Activated T-cell treated with anti-CD3 and anti-CD28 coated beads for 24 hours (primary cell): ENCODE results near the gene ZFP14.

Experiments used
- DNase-seq: peaks from one replicate; pipeline ENCODE4 v3.0.0-alpha.2; 2020; ENCODE audit warnings: low read depth

Gene ZFP14

GRCh38 chr19:36378625-36379509 is at the start of gene ZFP14:
Gene ZFP14 (minus strand): TSS chr19:36379201. CDS start chr19:36367892, 11,309 bp downstream.
- peak; percentile 93 for DNase-seq

- no peak for DNase-seq
These were observed 44.9 kb upstream of the ZFP14 start for GRCh38 chr19:36423925-36424324.

GRCh38 chr19:36421749-36422481 is 42.9 kb upstream of the ZFP14 start:
- no peak for DNase-seq

- DNase-seq, result no peak
These were observed 42.2 kb upstream of the ZFP14 start for GRCh38 chr19:36420961-36421748.

GRCh38 chr19:36418287-36419001 is 39.4 kb upstream of the ZFP14 start, which contains the start of gene ZFP82:
Gene ZFP82 (minus strand): TSS chr19:36418644. CDS start chr19:36409789, 8,855 bp downstream.
- peak; percentile 76 for DNase-seq

- no peak for DNase-seq
These were observed 38.8 kb upstream of the ZFP14 start for GRCh38 chr19:36417752-36418286.

GRCh38 chr19:36409841-36410240 is 30.8 kb upstream of the ZFP14 start:
- DNase-seq, result no peak

GRCh38 chr19:36408101-36408500 is 29.1 kb upstream of the ZFP14 start:
- DNase-seq, result no peak

GRCh38 chr19:36404498-36404897 is 25.5 kb upstream of the ZFP14 start:
- no peak for DNase-seq

- no peak for DNase-seq
These were observed 22.5 kb upstream of the ZFP14 start for GRCh38 chr19:36401475-36401874.

- DNase-seq, result no peak
These were observed 19.6 kb upstream of the ZFP14 start for GRCh38 chr19:36398571-36398970.

GRCh38 chr19:36392916-36393673 is 14.1 kb upstream of the ZFP14 start:
- DNase-seq, result no peak

- no peak for DNase-seq
These were observed 464 bp upstream of the ZFP14 start for GRCh38 chr19:36379510-36379819.

- DNase-seq, result no peak
These were observed 1.3 kb downstream of the ZFP14 start for GRCh38 chr19:36377541-36378178.

GRCh38 chr19:36373638-36374156 is 5.3 kb downstream of the ZFP14 start:
- DNase-seq, result no peak

- no peak for DNase-seq
These were observed 7.1 kb downstream of the ZFP14 start for GRCh38 chr19:36371886-36372285.

- DNase-seq, result no peak
These were observed 15.2 kb downstream of the ZFP14 start for GRCh38 chr19:36363845-36364244.

- no peak for DNase-seq
These were observed 38.1 kb downstream of the ZFP14 start for GRCh38 chr19:36340786-36341372.
